T-helper 1 cell treated with Interleukin-12 subunit alpha and Interleukin-12 subunit beta and Interleukin-4 antibody, amounts not matched to agents 30 ng/mL and 1 ng/mL, for 36 hours (primary cell): ENCODE measurements around the gene ANKRD40CL. TPM values are rescaled to one million over a fixed set of nuclear protein-coding genes. Genes with fewer than 3 reads are reported as not detected.

Source experiments
- intact Hi-C: fragments of 100-400 bp; cut with micrococcal nuclease; formaldehyde crosslinking; loops from one replicate; pipeline ENCODE4 v1.15.1; 2024
- total RNA-seq: library from RNA; stranded (reverse); gene quantifications from 2 replicates; pipeline ENCODE4 v1.2.3, GENCODE V29; 2022

Gene ANKRD40CL
- total RNA-seq, 1 donor from 2014 or later = not detected

GRCh38 chr17:50719144-50719923 is 48.0 kb downstream of the ANKRD40CL start, which contains the start of gene LUC7L3:
LUC7L3 (plus strand) TSS chr17:50719603; CDS start chr17:50719733, 130 bp downstream.
- intact Hi-C loops = loop anchor here (1.0 kb wide), 5 partner anchors 11 to 541 kb away; partner anchors contain the start of genes MBTD1 and UTP18

- intact Hi-C loops = no loop called here
Measured at GRCh38 chr17:50715471-50715870, 51.8 kb downstream of the ANKRD40CL start.

- intact Hi-C loops = no loop called here
Measured at GRCh38 chr17:50712641-50713040, 54.7 kb downstream of the ANKRD40CL start.

Other genes starting within 250 kb of the ANKRD40CL start
- gene EPN3, start 234.8 kb downstream of the ANKRD40CL start, total RNA-seq = 0.05 TPM in 1 of 2 replicates, not detected in the other
- 13.2 and 14.4 TPM in 2 replicates for gene SPATA20, start 220.3 kb downstream of the ANKRD40CL start, total RNA-seq
- not detected in 2 replicates for gene CACNA1G, start 206.8 kb downstream of the ANKRD40CL start, total RNA-seq
- gene ABCC3, start 132.6 kb downstream of the ANKRD40CL start, total RNA-seq = not detected in 2 replicates
- gene ANKRD40, start 59.6 kb downstream of the ANKRD40CL start, total RNA-seq = 38.8 and 39.6 TPM in 2 replicates
- gene LUC7L3, start 47.9 kb downstream of the ANKRD40CL start, total RNA-seq = 113 and 116 TPM in 2 replicates
- gene WFIKKN2, start 68.1 kb upstream of the ANKRD40CL start, total RNA-seq = not detected in 2 replicates
- 49.4 and 51.9 TPM in 2 replicates for gene TOB1, start 98.8 kb upstream of the ANKRD40CL start, total RNA-seq